ENCODE measurements around the gene HMSD. TPM values are rescaled to one million over a fixed set of nuclear protein-coding genes. Genes with fewer than 3 reads are reported as not detected.

The HMSD gene
- total RNA-seq, 1 donor from 2014 or later, result not detected

- no peak for DNase-seq (ENCODE audit: low spot score)
These were observed 38.6 kb downstream of the HMSD start for GRCh38 chr18:63987743-63988142.

GRCh38 chr18:63992751-63993150 is 43.6 kb downstream of the HMSD start:
- DNase-seq (ENCODE audit: low spot score), result no peak

DNA sequence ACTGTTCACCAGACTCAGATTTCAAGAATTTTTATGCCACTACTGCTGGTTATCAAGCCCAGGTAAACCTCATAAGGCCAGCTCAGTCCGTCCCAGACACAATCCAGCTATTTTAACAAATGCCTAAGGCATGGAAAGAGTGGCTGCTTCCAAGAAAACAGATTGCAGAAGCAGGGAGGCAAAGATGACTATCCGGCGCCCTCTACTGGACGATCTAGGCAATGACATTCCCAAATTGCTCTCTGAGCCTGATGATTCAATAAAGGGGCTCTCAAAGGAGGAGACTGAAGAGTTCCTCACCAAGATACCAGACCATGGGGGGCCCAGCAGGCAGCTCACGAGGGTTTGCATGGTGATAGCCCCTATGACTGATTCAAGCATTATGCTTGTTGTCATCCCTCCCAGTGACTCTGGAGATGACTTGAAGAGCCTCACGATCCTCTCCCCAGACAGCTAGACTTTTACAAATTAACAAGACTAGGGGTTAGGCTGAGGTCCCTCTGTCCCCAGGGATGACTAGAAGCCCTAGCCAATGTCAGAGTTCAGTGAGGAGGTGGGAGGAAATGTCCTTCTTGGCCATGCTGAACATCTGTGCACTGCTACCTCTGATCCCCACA is 45.8 kb downstream of the HMSD start:
- DNase-seq (ENCODE audit: low spot score), result no peak

DNA sequence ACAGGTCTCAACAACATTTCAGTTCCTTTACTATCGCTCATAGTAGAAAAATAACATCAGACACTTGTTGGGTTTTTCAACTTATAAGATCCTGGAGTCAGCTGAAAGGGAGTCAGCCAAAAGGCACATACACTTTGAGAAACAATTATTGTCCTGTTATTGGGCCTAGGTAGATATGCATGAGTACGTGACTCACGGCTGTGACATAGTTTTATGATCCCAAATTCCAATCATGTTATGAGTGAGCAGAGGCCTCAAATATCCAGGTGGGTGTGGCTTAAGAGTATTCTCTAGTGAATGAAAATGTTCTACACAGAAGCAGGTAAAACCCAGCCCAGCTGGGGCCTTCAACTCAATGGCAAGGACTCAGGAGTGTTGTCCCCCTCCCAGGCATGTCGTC is 47.9 kb downstream of the HMSD start:
- no peak for DNase-seq (ENCODE audit: low spot score)

- DNase-seq (ENCODE audit: low spot score), result no peak
These were observed 48.5 kb downstream of the HMSD start for GRCh38 chr18:63997606-63998005.

- DNase-seq (ENCODE audit: low spot score), result no peak
These were observed 50.8 kb downstream of the HMSD start for GRCh38 chr18:63999871-64000270.

- DNase-seq (ENCODE audit: low spot score), result no peak
These were observed 53.5 kb downstream of the HMSD start for GRCh38 chr18:64002581-64002980.

DNA sequence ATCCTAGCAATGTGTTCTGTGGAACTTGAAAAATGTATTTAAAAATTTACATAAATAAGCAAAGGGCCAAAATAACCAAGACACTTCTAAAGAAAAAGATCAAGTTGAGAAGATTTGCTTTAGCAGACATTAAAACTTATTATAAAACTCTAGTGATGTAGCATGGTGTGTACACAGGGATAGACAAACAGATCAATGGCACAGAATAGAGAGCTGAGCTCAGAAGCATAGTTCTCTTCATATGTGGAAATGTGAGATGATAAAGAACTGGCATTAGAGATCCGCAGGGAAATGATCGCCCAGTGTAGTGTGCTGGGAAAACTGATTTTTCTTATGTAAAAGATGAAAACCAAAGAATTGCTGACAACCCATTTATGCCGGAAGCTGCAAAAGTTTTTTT is 60.2 kb downstream of the HMSD start:
- DNase-seq (ENCODE audit: low spot score), result no peak

Other genes starting within 250 kb of the HMSD start
- not detected for gene SERPINB11, start 246.3 kb upstream of the HMSD start, total RNA-seq
- gene SERPINB7, start 173.9 kb upstream of the HMSD start, total RNA-seq, result not detected
- 6.6 TPM for gene SERPINB2, start 61.6 kb upstream of the HMSD start, total RNA-seq
- not detected for gene SERPINB10, start 41.3 kb upstream of the HMSD start, total RNA-seq
- gene SERPINB8, start 20.8 kb downstream of the HMSD start, total RNA-seq, result 18.9 TPM
- not detected for gene LINC00305, start 199.8 kb downstream of the HMSD start, total RNA-seq